HepG2 (cell line): Measurements from ENCODE around the gene ASL. TPM values are rescaled to one million over a fixed set of nuclear protein-coding genes. Genes with fewer than 3 reads are reported as not detected.

Source experiments
- DPF2 ChIP-seq: sonication (generic); formaldehyde crosslinking; IDR thresholded peaks from 2 replicates; pipeline ENCODE4 v1.4.0; 2020; ENCODE audit warnings: mild to moderate bottlenecking, low read depth, missing genetic modification reagents, borderline replicate concordance
- ERF ChIP-seq: IDR thresholded peaks from 2 replicates; pipeline ENCODE4 v1.6.1; 2018; ENCODE audit warnings: missing biosample characterization, missing genetic modification reagents
- ESRRA ChIP-seq: sonication (generic); formaldehyde crosslinking; IDR thresholded peaks from 2 replicates; pipeline ENCODE4 v1.5.1; 2020; ENCODE audit warnings: mild to moderate bottlenecking, low read depth, missing genetic modification reagents
- GATAD1 ChIP-seq: IDR thresholded peaks from 2 replicates; pipeline ENCODE4 v1.6.1; 2016; ENCODE audit warnings: missing genetic modification reagents, missing compliant biosample characterization
- GLI4 ChIP-seq: sonication (generic); formaldehyde crosslinking; IDR thresholded peaks from 2 replicates; pipeline ENCODE4 v1.5.1; 2020; ENCODE audit warnings: missing genetic modification reagents, mild to moderate bottlenecking, moderate library complexity, borderline replicate concordance
- JUN ChIP-seq: sonication (generic); formaldehyde crosslinking; IDR thresholded peaks from 2 replicates; pipeline ENCODE4 v1.4.0; 2020; ENCODE audit warnings: mild to moderate bottlenecking, missing genetic modification reagents
- KDM6A ChIP-seq: IDR thresholded peaks from 2 replicates; pipeline ENCODE4 v1.6.1; 2016; ENCODE audit warnings: low read depth
- KLF9 ChIP-seq: IDR thresholded peaks from 2 replicates; pipeline ENCODE4 v1.6.1; 2016; ENCODE audit warnings: low read depth
- NFYC ChIP-seq: IDR thresholded peaks from 2 replicates; pipeline ENCODE4 v1.6.1; 2016; ENCODE audit warnings: missing genetic modification reagents, missing compliant biosample characterization
- REXO4 ChIP-seq: sonication (generic); formaldehyde crosslinking; IDR thresholded peaks from 2 replicates; pipeline ENCODE4 v1.8.0; 2022; ENCODE audit warnings: missing genetic modification reagents, mild to moderate bottlenecking, borderline replicate concordance
- TSC22D2 ChIP-seq: sonication (generic); formaldehyde crosslinking; IDR thresholded peaks from 2 replicates; pipeline ENCODE4 v1.5.1; 2020; ENCODE audit warnings: missing genetic modification reagents, mild to moderate bottlenecking, borderline replicate concordance
- UBTF ChIP-seq: sonication (generic); formaldehyde crosslinking; IDR thresholded peaks from 2 replicates; pipeline ENCODE4 v1.4.0; 2020; ENCODE audit warnings: mild to moderate bottlenecking, missing genetic modification reagents
- ZC3H4 ChIP-seq: sonication (generic); formaldehyde crosslinking; IDR thresholded peaks from 2 replicates; pipeline ENCODE4 v1.4.0; 2020; ENCODE audit warnings: missing genetic modification reagents, borderline replicate concordance
- ZFP82 ChIP-seq: sonication (generic); formaldehyde crosslinking; IDR thresholded peaks from 2 replicates; pipeline ENCODE4 v1.5.1; 2020; ENCODE audit warnings: mild to moderate bottlenecking, missing genetic modification reagents, borderline replicate concordance
- ZNF10 ChIP-seq: sonication (generic); formaldehyde crosslinking; IDR thresholded peaks from 2 replicates; pipeline ENCODE4 v1.4.0; 2020; ENCODE audit warnings: mild to moderate bottlenecking, low read depth, missing genetic modification reagents, borderline replicate concordance
- ZNF20 ChIP-seq: sonication (generic); formaldehyde crosslinking; IDR thresholded peaks from 2 replicates; pipeline ENCODE4 v1.4.0; 2020; ENCODE audit warnings: mild to moderate bottlenecking, moderate library complexity, missing genetic modification reagents
- ZNF44 ChIP-seq: sonication (generic); formaldehyde crosslinking; IDR thresholded peaks from 2 replicates; pipeline ENCODE4 v1.5.1; 2020; ENCODE audit warnings: mild to moderate bottlenecking, missing genetic modification reagents
- ZNF839 ChIP-seq: sonication (generic); formaldehyde crosslinking; IDR thresholded peaks from 2 replicates; pipeline ENCODE4 v1.4.0; 2020; ENCODE audit warnings: missing genetic modification reagents, mild to moderate bottlenecking, borderline replicate concordance
- polyA plus RNA-seq, 8 experiments: library from polyadenylated mRNA; depleted of rRNA in 3 of 8; stranded (reverse) in 7 of 8; unstranded in 1 of 8; fragments of >200 nt; fragmentation: Illumina TruSeq in 4 of 8; extraction: Trizol in 4 of 8; gene quantifications; 2 replicates each; pipeline versions ENCODE4 v1.2.1 to v1.2.3, GENCODE V29; 2011 to 2016; ENCODE audit warnings: low read depth in 4 of 8, missing spikeins in 1 of 8, mixed read lengths in 1 of 8; ENCODE audit not compliant: insufficient read depth in 1 of 8
- total RNA-seq, 5 experiments: library from RNA; depleted of rRNA; stranded (reverse); fragments of >200 nt; fragmentation: Illumina TruSeq; extraction: Trizol; gene quantifications; 2 replicates each; pipeline ENCODE4 v1.2.3, GENCODE V29; 2016; ENCODE audit warnings: low read depth in 1 of 5
- TF ChIP-seq, protein P1 (sequence below): sonication (generic); formaldehyde crosslinking; IDR thresholded peaks from 2 replicates; pipeline ENCODE4 v1.4.0; 2020; ENCODE audit warnings: mild to moderate bottlenecking, missing genetic modification reagents
- TF ChIP-seq, protein P2 (sequence below): sonication (generic); formaldehyde crosslinking; IDR thresholded peaks from 2 replicates; pipeline ENCODE4 v1.4.0; 2020; ENCODE audit warnings: low read depth, mild to moderate bottlenecking, missing genetic modification reagents
- TF ChIP-seq, protein P3 (sequence below): sonication (generic); formaldehyde crosslinking; IDR thresholded peaks from 2 replicates; pipeline ENCODE4 v1.5.0; 2020; ENCODE audit warnings: missing genetic modification reagents

ASL gene
- total and polyA plus RNA-seq, 2 of the 13 experiments (the other 11 are each of a cell fraction or from before 2014, with no cell fraction given) = 71.4 to 96.5 TPM

GRCh38 chr7:66142334-66142733 lies 66.7 kb downstream of the ASL start (continued):
- TF ChIP-seq, protein P1, sequence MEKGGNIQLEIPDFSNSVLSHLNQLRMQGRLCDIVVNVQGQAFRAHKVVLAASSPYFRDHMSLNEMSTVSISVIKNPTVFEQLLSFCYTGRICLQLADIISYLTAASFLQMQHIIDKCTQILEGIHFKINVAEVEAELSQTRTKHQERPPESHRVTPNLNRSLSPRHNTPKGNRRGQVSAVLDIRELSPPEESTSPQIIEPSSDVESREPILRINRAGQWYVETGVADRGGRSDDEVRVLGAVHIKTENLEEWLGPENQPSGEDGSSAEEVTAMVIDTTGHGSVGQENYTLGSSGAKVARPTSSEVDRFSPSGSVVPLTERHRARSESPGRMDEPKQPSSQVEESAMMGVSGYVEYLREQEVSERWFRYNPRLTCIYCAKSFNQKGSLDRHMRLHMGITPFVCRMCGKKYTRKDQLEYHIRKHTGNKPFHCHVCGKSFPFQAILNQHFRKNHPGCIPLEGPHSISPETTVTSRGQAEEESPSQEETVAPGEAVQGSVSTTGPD = no peak
- no peak for TF ChIP-seq JUN (CRISPR knock-in tag)
- TF ChIP-seq UBTF (CRISPR knock-in tag) = no peak
- 0 out of 2 replicates have a peak, but pooled peaks have one; percentile 40 for TF ChIP-seq GATAD1 (CRISPR knock-in tag)
- no peak for TF ChIP-seq ZNF44 (CRISPR knock-in tag)
- TF ChIP-seq ERF (CRISPR knock-in tag) = peak; percentile 79; the same call in 1 of the 2 replicates
- TF ChIP-seq ESRRA (CRISPR knock-in tag) = 0 out of 2 replicates have a peak, but pooled peaks have one; percentile 52
- 0 out of 2 replicates have a peak, but pooled peaks have one; percentile 15 for TF ChIP-seq ZFP82
- no peak for TF ChIP-seq ZC3H4
- TF ChIP-seq GLI4 (CRISPR knock-in tag) = no peak
- TF ChIP-seq KDM6A = peak; percentile 75
- no peak for TF ChIP-seq KLF9 (CRISPR knock-in tag)
- no peak for TF ChIP-seq REXO4 (CRISPR knock-in tag)
- no peak for TF ChIP-seq DPF2 (CRISPR knock-in tag)
- TF ChIP-seq, protein P2, sequence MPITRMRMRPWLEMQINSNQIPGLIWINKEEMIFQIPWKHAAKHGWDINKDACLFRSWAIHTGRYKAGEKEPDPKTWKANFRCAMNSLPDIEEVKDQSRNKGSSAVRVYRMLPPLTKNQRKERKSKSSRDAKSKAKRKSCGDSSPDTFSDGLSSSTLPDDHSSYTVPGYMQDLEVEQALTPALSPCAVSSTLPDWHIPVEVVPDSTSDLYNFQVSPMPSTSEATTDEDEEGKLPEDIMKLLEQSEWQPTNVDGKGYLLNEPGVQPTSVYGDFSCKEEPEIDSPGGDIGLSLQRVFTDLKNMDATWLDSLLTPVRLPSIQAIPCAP = no peak
- no peak for TF ChIP-seq ZNF839
- no peak for TF ChIP-seq ZNF20
- TF ChIP-seq, protein P3, sequence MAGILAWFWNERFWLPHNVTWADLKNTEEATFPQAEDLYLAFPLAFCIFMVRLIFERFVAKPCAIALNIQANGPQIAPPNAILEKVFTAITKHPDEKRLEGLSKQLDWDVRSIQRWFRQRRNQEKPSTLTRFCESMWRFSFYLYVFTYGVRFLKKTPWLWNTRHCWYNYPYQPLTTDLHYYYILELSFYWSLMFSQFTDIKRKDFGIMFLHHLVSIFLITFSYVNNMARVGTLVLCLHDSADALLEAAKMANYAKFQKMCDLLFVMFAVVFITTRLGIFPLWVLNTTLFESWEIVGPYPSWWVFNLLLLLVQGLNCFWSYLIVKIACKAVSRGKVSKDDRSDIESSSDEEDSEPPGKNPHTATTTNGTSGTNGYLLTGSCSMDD (CRISPR knock-in tag) = no peak
- no peak for TF ChIP-seq ZNF10
- TF ChIP-seq NFYC (CRISPR knock-in tag) = 0 out of 2 replicates have a peak, but pooled peaks have one; percentile 29
- no peak for TF ChIP-seq TSC22D2 (CRISPR knock-in tag)
